Body of pancreas (tissue), 4 donors: ENCODE data around the gene CEP170.
"Not testable (repeated sequence)": the region's sequence is repeated elsewhere in the genome, so short reads cannot be mapped to it uniquely, and the experiment has no call there.

ENCODE experiments used
- POLR2A ChIP-seq, 3 donors: fragments of 450-650 bp; IDR thresholded peaks; one replicate each; pipeline ENCODE4 v1.6.1; 2016; ENCODE audit warnings: antibody characterized with exemption in 3 of 3, mild to moderate bottlenecking in 2 of 3
- TF ChIP-seq, protein P1 (sequence below), 7 experiments: fragments of 450-650 bp in 4 of 7; fragments of 200-600 bp in 3 of 7; sonication (generic) in 3 of 7; IDR thresholded peaks; one replicate each; pipeline ENCODE4 v1.5.1; 2016 to 2019; ENCODE audit warnings: antibody characterized with exemption in 7 of 7

DNA sequence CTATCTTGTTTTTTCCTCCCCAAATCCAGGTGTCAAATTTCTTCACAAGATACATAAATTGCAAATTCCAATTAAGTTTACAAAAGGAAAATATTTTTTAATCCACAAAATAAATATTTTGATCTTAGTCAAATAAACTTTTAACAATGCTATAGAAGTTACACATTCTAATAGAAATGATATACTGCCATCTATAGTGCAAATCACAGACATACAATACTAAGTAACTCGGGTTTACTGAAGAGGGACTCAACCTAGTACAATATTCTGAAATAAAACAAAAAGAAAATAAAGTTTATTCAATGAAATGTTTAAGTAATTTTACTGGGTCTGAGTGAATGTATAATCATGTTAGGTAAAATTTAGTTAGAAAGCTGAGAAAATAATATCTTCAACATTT lies 114.6 kb downstream of the CEP170 start:
- TF ChIP-seq, protein P1, sequence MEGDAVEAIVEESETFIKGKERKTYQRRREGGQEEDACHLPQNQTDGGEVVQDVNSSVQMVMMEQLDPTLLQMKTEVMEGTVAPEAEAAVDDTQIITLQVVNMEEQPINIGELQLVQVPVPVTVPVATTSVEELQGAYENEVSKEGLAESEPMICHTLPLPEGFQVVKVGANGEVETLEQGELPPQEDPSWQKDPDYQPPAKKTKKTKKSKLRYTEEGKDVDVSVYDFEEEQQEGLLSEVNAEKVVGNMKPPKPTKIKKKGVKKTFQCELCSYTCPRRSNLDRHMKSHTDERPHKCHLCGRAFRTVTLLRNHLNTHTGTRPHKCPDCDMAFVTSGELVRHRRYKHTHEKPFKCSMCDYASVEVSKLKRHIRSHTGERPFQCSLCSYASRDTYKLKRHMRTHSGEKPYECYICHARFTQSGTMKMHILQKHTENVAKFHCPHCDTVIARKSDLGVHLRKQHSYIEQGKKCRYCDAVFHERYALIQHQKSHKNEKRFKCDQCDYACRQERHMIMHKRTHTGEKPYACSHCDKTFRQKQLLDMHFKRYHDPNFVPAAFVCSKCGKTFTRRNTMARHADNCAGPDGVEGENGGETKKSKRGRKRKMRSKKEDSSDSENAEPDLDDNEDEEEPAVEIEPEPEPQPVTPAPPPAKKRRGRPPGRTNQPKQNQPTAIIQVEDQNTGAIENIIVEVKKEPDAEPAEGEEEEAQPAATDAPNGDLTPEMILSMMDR (IDR thresholded peaks at IDR 0.05), result not testable (repeated sequence)
- not testable (repeated sequence) for TF ChIP-seq POLR2A (IDR thresholded peaks at IDR 0.05)
